HT1080 (cell line): ENCODE data around the gene HSPE1. TPM values are rescaled to one million over a fixed set of nuclear protein-coding genes. Genes with fewer than 3 reads are reported as not detected.
A peak's percentile ranks its signal among the peaks of the same experiment; 100 is the strongest.
"Not testable (repeated sequence)": the region's sequence is repeated elsewhere in the genome, so short reads cannot be mapped to it uniquely, and the experiment has no call there.

Source experiments
- DNase-seq: peaks from one replicate; pipeline ENCODE4 v3.0.0-alpha.2; 2015; ENCODE audit warnings: low read depth
- polyA plus RNA-seq, 2 experiments: library from polyadenylated mRNA; depleted of rRNA; stranded (reverse); fragments of >200 nt; gene quantifications; 2 replicates each; pipeline ENCODE4 v1.2.3, GENCODE V29; 2015
- total RNA-seq: library from RNA; depleted of rRNA; stranded (reverse); fragments of >200 nt; shearing (Covaris generic); gene quantifications from 2 replicates; pipeline ENCODE4 v1.2.3, GENCODE V29; 2014; rRNA removed

The HSPE1 gene
- total RNA-seq: 266 and 324 TPM in 2 replicates
- 377 TPM in 2 replicates for polyA plus RNA-seq (2015; cell fraction: cytosol; rRNA removed)
- 152 and 193 TPM in 2 replicates for polyA plus RNA-seq (2015; cell fraction: nucleus; rRNA removed)

DNA sequence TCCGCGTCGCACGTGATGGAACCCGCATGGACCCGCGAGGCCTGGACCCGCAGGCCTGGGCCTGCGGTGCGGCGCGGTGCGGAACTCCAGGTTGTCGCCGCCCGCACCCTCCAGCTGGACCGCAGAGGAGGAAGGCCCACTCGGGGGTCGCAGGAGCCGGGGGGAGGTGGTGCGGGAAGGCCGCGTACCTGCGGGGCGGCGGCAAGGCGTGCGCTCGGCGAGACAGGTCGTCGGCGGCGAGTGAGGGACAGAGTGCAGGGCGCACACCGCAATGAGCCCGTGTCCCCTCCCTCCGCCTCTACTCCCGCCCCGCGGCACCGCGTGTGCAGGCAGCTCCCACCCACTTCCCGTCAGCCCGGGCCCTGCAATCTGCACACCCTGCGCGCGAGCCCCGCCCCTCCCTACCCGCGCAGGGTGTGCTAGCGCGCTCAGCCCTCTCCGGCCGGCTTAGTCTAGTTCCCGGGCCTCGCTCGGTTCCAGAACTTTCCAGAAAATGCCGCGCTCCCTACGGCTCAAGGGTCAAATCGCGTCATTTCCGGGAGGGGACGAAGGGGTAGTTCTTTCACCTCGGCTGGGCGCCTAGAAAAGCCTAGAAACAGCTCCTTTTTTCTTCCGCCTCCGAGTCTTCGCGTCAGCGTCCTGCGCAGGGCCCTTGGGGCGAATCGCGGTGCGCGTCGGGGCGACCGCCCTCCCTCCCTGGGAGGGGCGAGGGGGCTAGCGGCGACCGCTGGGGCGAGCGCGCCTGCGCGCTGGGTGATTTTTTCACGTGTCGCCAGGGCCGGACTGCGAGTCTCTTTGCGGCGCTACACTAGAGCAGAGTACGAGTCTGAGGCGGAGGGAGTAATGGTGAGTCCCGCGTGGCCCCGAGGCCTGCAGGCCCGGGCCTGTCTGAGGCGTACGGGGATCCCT is at the start of gene HSPE1, which contains the start of gene HSPD1:
Gene HSPE1, plus strand, starts transcription at position 786 of the 909 bp plus-strand sequence. Its CDS starts 58 bp downstream, at position 844.
Gene HSPD1, minus strand, starts transcription at position 247 of the 909 bp plus-strand sequence. CDS start 992 bp downstream, outside the sequence.
- DNase-seq: peak; percentile 99

DNA sequence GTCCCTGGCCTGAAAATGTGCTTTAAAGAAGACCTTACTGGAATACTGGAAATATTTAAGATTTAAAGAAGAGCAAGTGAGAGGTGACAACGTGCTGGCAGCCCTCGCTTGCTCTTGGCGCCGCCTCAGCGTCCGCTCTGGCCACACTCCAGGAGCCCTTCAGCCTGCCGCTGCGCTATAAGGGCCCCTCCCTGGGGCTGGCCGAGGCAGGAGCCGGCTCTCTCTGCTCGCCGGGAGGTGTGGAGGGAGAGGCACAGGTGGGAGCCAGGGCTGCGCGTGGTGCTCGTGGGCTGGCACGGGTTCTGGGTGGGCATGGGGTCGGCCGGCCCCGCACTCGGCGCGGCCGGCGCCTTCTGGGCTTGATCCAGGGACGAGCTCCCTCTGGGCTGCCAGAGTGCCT is 49.7 kb upstream of the HSPE1 start:
- no peak for DNase-seq

DNA sequence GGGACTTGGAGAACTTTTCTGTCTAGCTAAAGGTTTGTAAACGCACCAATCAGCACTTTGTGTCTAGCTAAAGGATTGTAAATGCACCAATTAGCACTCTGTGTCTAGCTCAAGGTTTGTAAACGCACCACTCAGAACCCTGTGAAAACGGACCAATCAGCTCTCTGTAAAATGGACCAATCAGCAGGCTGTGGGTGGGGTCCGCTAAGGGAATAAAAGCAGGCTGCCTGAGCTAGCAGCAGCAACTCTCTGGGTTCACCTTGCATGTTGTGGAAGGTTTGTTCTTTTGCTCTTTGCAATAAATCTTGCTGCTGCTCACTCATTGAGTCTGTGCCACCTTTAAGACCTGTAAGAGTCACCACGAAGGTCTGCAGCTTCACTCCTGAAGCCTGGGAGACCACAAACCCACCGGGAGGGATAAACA is 49.2 kb upstream of the HSPE1 start:
- peak; percentile 30 for DNase-seq

DNA sequence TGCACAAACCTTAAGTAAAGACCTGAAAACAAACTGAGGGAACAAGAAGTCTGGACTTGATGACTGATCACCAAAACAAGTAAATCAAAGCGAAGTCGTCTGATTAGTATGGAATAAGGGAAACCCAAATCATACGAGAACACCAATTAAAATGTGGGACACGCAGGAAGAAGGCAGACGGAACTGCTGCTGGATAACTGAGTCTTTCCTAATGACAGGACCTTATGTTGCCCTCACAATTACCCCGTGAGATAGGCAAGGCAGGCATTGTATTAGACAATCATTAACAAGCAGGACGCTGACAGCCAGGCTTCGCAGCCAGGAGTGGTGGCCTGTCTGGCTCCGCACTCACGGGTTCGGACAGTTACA is 47.4 kb upstream of the HSPE1 start:
- no peak for DNase-seq

DNA sequence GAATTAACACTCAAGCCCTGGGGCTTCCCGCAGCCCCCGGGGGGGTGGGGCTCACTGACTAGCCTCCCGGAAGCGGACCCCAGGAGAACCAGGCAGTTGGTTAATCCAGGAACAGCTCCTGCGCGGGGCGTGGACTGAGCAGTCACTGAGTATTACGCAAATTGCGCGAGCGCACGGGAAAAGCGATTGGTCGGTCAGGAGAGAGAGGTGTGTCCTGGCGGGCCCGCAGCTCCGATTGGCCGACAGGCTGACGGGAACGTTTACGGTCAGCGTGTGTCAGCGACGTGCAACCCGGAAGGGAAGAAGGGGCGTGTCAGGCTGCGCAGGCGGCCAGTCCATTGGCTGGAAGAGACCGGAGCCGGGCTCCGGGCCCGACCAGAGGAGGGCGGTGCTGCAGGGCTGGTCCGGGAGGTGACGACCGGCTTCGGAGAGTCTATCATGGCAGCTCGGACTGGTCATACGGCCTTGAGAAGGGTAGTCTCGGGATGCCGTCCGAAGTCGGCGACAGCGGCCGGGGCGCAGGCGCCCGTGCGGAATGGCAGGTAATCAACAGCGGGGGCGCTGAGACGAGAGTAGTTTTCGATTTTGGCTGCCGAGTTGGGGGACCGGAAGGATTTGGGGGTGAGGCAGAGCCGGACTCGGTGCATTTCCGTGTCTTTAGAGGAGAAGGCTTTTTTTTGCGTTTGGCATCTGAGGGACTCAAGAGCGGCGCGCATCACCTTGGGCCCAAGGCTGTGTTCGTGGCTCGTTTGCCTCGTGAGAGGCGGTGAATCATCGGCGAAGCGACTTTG is 46.9 kb upstream of the HSPE1 start, which contains the start of gene COQ10B:
Gene COQ10B, plus strand, starts transcription at position 430 of the 791 bp plus-strand sequence. Its CDS starts 9 bp downstream, at position 439.
- DNase-seq: peak; percentile 100

DNA sequence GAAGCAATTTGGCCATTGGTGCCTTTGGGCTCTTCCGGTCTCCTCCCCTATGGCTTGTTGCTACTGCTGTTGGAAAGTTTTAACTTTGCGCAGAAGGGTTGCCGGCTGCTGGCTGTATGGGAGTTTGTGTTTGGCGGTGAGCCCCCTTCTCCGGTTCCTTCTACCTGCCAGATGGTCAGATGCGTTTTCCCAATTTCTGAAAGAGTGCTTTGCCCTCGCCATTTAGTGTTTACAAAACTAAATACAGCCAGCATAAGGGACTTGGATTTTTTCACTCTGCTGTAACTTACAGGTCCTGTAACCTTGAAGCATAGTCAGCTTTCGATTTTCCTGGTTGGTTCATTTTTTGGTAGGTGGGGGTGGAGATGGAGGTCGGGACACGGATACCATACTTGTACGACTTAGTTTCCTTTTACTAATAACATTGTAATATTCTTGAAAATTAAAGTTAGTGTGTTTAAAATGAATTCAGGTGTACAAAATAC is 46.2 kb upstream of the HSPE1 start:
- DNase-seq: no peak

DNA sequence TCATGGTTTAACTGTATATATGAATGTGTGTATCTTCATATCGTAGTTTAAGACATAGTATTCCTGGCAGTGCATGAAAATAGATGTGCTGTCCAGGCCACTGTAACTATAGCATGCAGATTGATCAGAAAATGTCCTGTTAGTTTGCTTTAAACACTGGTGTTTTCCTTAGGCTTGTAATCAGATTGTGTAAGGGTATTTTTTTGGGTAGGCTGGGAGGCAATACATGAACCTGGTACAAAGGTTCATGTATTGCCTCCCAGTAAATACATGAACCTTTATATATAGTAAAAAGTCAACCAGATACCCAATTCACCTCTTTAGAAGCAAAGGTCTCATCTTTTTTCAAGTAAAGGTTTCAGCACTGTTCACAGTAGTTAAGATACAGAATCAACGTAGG is 45.3 kb upstream of the HSPE1 start:
- DNase-seq: no peak

DNA sequence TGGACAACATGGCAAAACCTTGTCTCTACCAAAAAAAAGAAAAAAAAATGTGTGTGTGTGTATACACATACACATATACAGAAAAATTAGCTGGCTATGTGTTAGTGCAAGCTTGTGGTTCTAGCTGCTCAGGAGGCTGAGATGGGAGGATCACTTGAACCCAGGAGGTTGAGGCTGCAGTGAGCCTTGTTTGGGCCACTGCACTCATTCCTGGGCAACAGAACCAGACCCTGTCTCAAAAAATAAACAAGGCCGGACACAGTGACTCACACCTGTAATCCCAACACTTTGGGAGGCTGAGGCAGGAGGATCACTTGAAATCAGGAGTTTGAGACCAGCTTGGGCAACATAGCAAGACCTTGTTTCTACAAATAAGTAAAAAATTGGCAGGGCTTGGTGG is 44.8 kb upstream of the HSPE1 start:
- no peak for DNase-seq

DNA sequence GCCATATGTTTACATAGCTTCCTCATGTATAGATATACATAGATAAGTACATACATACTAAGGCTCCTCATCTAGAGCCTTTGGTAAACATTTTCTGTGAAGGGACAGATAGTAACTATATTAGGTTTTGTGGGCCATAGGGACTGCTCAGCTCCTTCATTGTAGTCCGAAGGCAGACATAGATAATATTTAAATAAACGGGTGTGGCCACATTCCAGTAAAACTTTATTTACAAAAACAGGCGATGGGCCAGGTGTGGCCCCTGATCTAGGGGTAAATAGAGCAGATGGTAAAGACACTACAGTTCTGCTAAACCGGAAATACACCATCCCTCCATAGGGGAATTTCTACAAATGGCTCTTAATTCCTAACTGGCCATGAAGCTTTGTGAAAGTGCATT is 39.5 kb upstream of the HSPE1 start:
- DNase-seq: no peak

DNA sequence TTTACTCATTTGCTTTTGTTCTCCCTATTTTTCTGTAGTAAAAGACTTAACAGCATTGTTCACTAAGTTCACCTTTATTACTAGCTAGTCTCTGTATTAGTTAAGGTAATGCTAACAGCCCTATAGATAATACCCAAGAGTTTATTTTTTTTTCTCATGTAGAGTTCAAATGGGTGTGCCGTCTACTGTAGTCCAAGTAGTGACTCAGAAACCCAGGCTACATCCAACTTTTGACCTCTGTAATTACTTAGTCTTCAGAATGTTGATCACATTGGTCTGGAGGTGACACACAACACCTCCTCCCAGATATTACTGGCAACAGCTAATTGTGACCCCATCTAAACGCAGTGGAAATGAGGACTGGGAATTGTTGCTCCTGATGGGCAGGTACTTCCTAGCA is 39.1 kb upstream of the HSPE1 start:
- DNase-seq: no peak

DNA sequence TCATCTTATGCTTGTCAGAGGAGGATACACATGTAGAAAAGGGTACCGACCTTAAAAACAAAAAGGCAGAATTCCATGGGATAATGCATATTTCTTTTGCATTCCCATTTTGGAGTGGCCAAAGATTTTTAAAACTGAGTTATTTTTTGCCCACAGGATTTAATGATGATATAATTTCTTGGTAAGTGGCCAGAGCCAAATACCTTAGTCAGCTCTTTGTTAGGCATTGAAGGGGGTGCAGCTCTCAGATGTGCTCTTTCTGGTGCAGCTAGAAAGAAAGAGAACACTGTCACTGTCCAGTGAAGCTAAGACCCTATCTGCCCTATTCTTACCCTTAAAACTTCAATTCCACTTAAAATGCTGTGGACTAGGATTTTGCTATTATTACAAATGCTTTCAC is 36.0 kb upstream of the HSPE1 start:
- no peak for DNase-seq

DNA sequence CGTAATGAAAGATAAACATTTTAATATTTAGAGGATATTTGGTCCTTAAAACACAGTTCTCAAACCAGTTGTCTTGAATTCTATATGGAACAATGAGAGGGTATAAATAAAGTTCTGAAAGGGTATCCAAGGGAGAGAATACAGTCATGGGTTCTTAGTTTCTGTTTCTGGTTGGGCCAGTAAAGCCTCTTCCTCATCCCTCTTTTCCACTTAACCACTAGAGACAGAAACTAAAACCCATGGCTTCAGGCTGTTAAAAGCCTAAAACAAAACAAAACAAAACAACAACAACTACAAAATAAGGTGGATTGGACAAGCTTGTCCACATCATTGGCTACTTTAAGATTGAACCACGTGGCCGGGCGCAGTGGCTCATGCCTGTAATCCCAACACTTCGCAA is 28.0 kb upstream of the HSPE1 start:
- no peak for DNase-seq

DNA sequence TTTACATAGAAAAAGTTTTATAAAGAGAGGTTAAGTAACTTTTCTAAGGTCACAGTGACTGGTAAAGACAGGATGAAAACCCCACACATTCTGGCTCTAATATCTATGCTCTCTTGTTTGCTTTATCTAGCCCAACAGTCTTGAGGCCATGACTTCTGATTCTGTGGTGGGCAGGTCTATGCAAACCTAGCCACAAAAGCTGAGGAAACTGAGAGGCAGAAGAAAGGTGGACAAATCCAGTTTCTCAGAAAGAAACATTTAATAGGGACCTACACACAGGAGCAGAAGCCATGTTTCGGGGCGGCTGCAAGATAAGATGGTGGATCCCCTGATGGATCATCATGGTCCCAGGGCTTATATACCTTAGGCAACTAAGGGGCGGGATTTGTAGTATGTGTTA is 22.4 kb upstream of the HSPE1 start:
- DNase-seq: no peak

DNA sequence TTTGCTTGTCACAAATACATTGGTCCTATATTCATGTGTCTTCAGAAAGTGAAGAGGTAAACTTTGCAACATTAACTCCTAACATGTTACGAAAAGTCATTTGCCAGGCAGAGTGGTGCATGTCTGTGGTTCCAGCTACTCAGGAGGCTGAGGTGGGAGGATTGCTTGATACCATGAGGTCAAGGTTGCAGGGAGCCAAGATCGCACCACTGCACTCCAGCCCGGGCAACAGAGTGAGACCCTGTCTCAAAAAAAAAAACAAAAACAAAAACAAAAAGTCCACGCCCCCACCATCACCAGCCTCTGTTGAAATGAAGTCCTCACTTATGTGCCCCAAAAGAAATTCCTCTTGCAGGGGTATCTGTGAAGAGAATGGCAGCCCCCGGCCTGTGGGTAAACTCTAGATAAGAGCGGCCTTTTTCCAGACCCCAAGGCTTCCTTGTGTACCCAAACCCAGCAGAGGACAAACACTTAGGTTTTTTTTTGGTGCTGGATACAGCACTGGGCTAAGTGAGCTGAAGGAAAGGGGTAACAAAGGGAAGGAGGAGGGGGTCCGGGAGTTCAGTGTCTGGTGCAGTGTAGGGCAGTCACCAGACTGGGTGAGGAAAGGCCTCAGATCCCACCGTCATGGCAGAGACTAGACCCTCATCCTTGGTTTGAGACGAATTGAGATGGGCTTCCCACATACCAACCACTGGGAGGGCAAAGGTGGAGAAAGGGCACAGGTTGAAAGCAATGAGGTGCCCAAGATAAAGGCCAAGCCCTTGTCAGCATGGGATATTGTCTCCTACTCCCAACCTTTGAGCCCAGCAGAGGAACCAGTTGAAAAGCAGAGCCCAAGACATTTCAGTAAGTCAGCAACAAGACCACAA is 19.8 kb upstream of the HSPE1 start:
- no peak for DNase-seq

DNA sequence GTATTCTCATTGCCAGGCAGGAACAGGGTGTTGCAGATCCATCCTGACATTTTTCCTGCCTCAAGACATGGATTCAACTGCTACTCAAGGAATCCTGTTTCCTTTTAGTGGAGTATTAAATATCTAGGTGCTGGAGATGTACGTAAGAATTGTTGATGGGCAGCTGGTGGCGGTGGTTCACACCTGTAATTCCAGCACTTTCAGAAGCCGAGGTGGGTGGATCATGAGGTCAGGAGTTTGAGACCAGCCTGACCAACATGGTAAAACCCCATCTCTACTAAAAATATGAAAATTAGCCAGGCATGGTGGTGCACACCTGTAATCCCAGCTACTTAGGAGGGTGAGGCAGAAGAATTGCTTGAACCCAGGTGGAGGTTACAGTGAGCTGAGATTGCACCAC is 15.9 kb upstream of the HSPE1 start:
- DNase-seq: not testable (repeated sequence)

DNA sequence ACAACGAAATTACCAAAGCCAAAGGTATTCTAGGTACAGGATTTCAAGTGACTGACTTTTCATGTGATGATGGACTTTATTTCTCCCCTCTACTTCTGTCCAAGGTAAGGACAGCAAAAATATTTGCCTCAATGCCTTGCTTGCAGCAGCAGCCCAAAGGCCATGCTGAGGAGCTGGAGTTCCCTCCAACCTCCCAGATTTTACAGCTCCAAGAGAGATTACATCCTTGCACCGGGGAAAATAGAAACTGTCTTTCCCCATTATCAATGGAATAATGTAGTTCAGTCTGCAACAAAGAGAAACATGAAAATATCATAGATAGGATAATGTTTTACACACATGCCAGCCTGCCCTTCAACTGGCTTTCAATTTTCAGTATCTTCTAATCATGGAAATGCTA is 14.0 kb upstream of the HSPE1 start:
- no peak for DNase-seq

DNA sequence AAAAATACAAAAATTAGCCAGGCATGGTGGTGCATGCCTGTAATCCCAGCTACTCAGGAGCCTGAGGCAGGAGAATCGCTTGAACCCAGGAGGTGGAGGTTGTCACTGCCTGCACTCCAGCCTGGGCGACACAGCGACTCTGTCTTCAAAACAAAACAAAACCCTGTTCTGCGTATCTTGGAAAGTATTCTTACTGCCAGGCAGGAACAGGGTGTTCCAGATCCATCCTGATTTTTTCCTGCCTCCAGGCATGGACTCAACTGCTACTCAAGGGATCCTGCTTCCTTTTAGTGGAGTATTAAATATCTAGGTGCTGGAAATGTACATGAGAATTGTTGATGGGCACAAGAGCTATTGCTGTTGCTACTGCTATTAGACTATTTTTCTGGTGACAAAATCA is 12.8 kb upstream of the HSPE1 start:
- no peak for DNase-seq

DNA sequence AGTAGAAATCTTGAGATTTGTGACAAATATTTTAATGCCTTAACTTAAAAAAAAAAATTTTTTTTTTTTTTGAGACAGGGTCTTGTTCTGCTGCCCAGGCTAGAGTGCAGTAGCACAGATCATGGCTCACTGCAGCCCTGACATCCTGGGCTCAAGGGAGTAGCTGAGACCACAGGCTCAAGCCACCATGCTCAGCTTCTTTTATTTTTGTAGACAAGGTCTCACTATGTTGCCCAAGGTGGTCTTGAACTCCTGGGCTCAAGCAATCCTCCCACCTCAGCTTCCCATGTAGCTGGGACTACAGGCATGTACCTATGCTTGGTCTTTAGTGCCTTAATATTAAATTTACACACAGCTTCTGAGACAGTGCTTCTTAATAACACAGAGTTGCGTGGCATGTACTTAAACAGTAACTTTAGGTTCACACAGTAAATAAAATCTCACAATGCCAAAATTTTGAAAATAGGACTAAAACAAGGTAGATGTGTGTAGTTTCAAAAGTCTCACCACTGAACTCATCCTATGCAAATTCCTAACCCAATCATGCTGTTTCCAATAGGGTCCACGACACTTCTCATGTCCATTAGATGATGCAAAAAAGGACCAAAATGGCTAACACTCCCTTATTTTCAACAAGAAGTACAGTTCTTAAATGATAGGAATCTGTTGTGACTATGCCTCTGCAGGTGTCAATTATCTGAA is 4.6 kb upstream of the HSPE1 start:
- no peak for DNase-seq

DNA sequence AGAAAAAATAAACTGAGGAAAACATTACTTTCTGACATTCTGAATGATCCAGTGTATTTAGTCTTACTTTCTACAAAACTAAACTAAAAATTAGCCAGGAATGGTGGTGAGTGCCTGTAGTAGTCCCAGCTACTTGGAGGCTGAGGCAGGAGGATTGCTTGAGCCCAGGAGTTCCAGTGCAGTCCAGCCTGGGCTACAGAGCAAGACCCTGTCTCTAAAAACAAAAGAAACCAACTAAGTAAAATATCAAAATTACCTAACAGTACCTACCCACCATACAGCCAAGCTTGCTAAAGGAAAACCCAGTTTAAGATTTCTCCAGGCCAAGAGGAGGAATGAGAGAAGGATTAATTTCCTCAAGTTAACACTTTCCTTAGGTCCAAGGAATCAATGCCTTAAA is 3.5 kb upstream of the HSPE1 start:
- no peak for DNase-seq

DNA sequence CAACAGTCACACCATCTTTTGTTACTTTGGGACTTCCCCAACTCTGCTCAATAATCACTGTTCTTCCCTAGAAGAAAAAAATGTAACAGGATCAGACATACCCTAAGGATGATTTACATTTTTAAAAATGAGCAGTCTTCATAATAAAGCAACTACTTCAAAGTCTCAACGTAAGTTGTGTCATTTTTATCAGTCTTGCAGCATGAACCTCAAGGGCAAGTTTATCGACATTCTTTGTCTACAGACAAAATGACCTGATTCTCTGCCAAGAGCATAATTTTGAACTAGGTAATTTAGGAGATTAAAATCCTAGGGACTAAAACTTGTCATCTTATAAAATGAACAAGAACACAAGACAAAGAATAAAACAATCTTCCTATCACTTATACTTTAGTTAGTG is 2.9 kb upstream of the HSPE1 start:
- no peak for DNase-seq
